HEK293T (cell line): ENCODE measurements around the gene SCN4B.

ENCODE experiments used
- CTCF ChIA-PET: fragments of 350-600 bp; formaldehyde crosslinking; extraction: SDS; loops from one replicate; lab custom pipeline; 2021; ENCODE audit warnings: antibody characterized with exemption, inconsistent platforms; lab: Yijun Ruan, JAX
- POLR2A ChIA-PET: fragments of 350-600 bp; formaldehyde crosslinking; extraction: SDS; loops from one replicate; lab custom pipeline; 2020; ENCODE audit warnings: antibody characterized with exemption, inconsistent platforms; lab: Yijun Ruan, JAX
- DNase-seq: peaks from one replicate; pipeline ENCODE4 v3.0.0; 2012; ENCODE audit warnings: mixed read lengths; ENCODE audit errors: extremely low spot score
- ARNT ChIP-seq: fragments of 450-650 bp; IDR thresholded peaks from 2 replicates; pipeline ENCODE4 v1.6.1; 2017; ENCODE audit warnings: mild to moderate bottlenecking
- BHLHE40 ChIP-seq: fragments of 450-650 bp; IDR thresholded peaks from 2 replicates; pipeline ENCODE4 v1.6.1; 2016; ENCODE audit warnings: mild to moderate bottlenecking, moderate library complexity, borderline replicate concordance
- CTBP1 ChIP-seq: fragments of 450-650 bp; IDR thresholded peaks from 2 replicates; pipeline ENCODE4 v1.6.1; 2016; ENCODE audit warnings: borderline replicate concordance
- ELF4 ChIP-seq: fragments of 450-650 bp; IDR thresholded peaks from 2 replicates; pipeline ENCODE4 v1.6.1; 2017; ENCODE audit warnings: antibody characterized with exemption
- FOXA1 ChIP-seq: fragments of 450-650 bp; IDR thresholded peaks from 2 replicates; pipeline ENCODE4 v1.6.1; 2016; ENCODE audit warnings: mild to moderate bottlenecking
- FOXK2 ChIP-seq: fragments of 450-650 bp; IDR thresholded peaks from 2 replicates; pipeline ENCODE4 v1.6.1; 2016; ENCODE audit warnings: mild to moderate bottlenecking
- FOXM1 ChIP-seq: fragments of 450-650 bp; IDR thresholded peaks from 2 replicates; pipeline ENCODE4 v1.6.1; 2017; ENCODE audit warnings: mild to moderate bottlenecking, borderline replicate concordance
- HDGF ChIP-seq: fragments of 450-650 bp; IDR thresholded peaks from 2 replicates; pipeline ENCODE4 v1.6.1; 2017; ENCODE audit warnings: antibody characterized with exemption, borderline replicate concordance
- L3MBTL2 ChIP-seq: fragments of 450-650 bp; conservative IDR thresholded peaks from 2 replicates; pipeline ENCODE4 v1.6.1; 2016; ENCODE audit warnings: mild to moderate bottlenecking
- LEF1 ChIP-seq: fragments of 450-650 bp; IDR thresholded peaks from 2 replicates; pipeline ENCODE4 v1.6.1; 2017; ENCODE audit warnings: mild to moderate bottlenecking, borderline replicate concordance
- NFRKB ChIP-seq: fragments of 450-650 bp; IDR thresholded peaks from 2 replicates; pipeline ENCODE4 v1.6.1; 2016; ENCODE audit warnings: mild to moderate bottlenecking, moderate library complexity
- PKNOX1 ChIP-seq: fragments of 450-650 bp; IDR thresholded peaks from 2 replicates; pipeline ENCODE4 v1.6.1; 2016
- SP1 ChIP-seq: fragments of 450-650 bp; IDR thresholded peaks from 2 replicates; pipeline ENCODE4 v1.6.1; 2017
- SUZ12 ChIP-seq: fragments of 450-650 bp; IDR thresholded peaks from 2 replicates; pipeline ENCODE4 v1.6.1; 2016; ENCODE audit warnings: mild to moderate bottlenecking
- TARDBP ChIP-seq: fragments of 450-650 bp; IDR thresholded peaks from 2 replicates; pipeline ENCODE4 v1.6.1; 2016
- ZNF384 ChIP-seq: fragments of 450-650 bp; IDR thresholded peaks from 2 replicates; pipeline ENCODE4 v1.6.1; 2016

Gene SCN4B

GRCh38 chr11:118114266-118114665 is 38.4 kb downstream of the SCN4B start:
- no peak for DNase-seq
- TF ChIP-seq FOXA1 (no peak), TARDBP (no peak), LEF1 (no peak), NFRKB (no peak)
- CTCF ChIA-PET, result no interaction called here
- POLR2A ChIA-PET, result no interaction called here

GRCh38 chr11:118112711-118113430 is 39.8 kb downstream of the SCN4B start:
- POLR2A ChIA-PET, result no interaction called here
- DNase-seq, result no peak
- CTCF ChIA-PET, result no interaction called here
- no peak for TF ChIP-seq SP1
- no peak for TF ChIP-seq HDGF
- no peak for TF ChIP-seq NFRKB
- TF ChIP-seq CTBP1, result no peak
- no peak for TF ChIP-seq FOXM1
- no peak for TF ChIP-seq L3MBTL2
- no peak for TF ChIP-seq ZNF384

GRCh38 chr11:118111744-118112035 is 40.9 kb downstream of the SCN4B start:
- DNase-seq, result no peak
- TF ChIP-seq NFRKB (no peak), TARDBP (no peak), FOXM1 (no peak)
- ChIA-PET POLR2A (no interaction called here), CTCF (no interaction called here)

- ChIA-PET CTCF (no interaction called here), POLR2A (no interaction called here)
- no peak for TF ChIP-seq ELF4
- no peak for TF ChIP-seq FOXA1
- no peak for TF ChIP-seq NFRKB
- no peak for TF ChIP-seq BHLHE40
- no peak for TF ChIP-seq SP1
- DNase-seq, result no peak
These were observed 41.4 kb downstream of the SCN4B start for GRCh38 chr11:118111019-118111743.

- ChIA-PET POLR2A (no interaction called here), CTCF (no interaction called here)
- TF ChIP-seq L3MBTL2 (no peak), SP1 (no peak), SUZ12 (no peak), LEF1 (no peak), ZNF384 (no peak), FOXM1 (no peak), FOXA1 (no peak), TARDBP (no peak)
- DNase-seq, result no peak
These were observed 43.4 kb downstream of the SCN4B start for GRCh38 chr11:118109231-118109630.

GRCh38 chr11:118108513-118108912 is 44.1 kb downstream of the SCN4B start:
- ChIA-PET POLR2A (no interaction called here), CTCF (no interaction called here)
- no peak for DNase-seq
- TF ChIP-seq PKNOX1, result no peak
- no peak for TF ChIP-seq LEF1
- TF ChIP-seq FOXA1, result no peak
- no peak for TF ChIP-seq HDGF
- no peak for TF ChIP-seq SUZ12
- no peak for TF ChIP-seq CTBP1
- no peak for TF ChIP-seq FOXK2
- no peak for TF ChIP-seq TARDBP
- TF ChIP-seq ELF4, result no peak

- DNase-seq, result no peak
- POLR2A ChIA-PET, result no interaction called here
- no peak for TF ChIP-seq CTBP1
- no peak for TF ChIP-seq FOXM1
- no peak for TF ChIP-seq PKNOX1
- TF ChIP-seq FOXA1, result no peak
- TF ChIP-seq LEF1, result no peak
- TF ChIP-seq ELF4, result no peak
- no peak for TF ChIP-seq SP1
- no peak for TF ChIP-seq SUZ12
- TF ChIP-seq TARDBP, result no peak
- no peak for TF ChIP-seq NFRKB
- TF ChIP-seq FOXK2, result no peak
- TF ChIP-seq L3MBTL2, result no peak
- TF ChIP-seq ARNT, result no peak
- TF ChIP-seq HDGF, result no peak
- no peak for TF ChIP-seq ZNF384
- TF ChIP-seq BHLHE40, result no peak
- CTCF ChIA-PET, result no interaction called here
These were observed 45.8 kb downstream of the SCN4B start for GRCh38 chr11:118106789-118107335.
